ENCODE measurements around the gene CDH11. TPM values are rescaled to one million over a fixed set of nuclear protein-coding genes. Genes with fewer than 3 reads are reported as not detected.

CDH11 gene
- total RNA-seq, 1 donor from 2014 or later = 80.9 TPM

DNA sequence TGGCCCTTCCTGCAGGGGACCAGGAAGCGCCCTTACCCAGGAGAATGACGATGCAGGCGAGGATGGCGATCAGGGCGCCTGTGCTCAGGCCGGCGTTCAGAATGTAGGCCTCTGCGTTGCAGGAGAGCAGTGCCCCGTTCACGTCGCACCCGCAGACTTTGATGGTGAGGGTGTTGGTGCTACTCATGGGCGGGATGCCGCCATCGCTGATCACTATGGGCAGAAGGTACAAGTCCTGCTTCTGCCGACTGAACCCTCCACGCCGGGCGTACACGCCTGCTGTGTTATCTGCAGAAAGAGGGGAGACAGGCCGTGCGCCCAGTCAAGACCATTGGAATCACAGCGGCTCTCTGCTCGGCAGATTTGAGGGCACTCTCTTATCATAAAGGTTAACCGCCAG, 171.1 kb downstream of the CDH11 start:
- H3K27ac ChIP-seq (ENCODE audit: low read depth, low read length) = no peak overlapping the region
- H3K4me1 ChIP-seq (ENCODE audit: control insufficient read depth in 3 of 3, insufficient read depth in 3 of 3, low read length in 3 of 3) = no peaks in the 10 kb centered on the region
- no peaks in the 10 kb centered on the region for H3K36me3 ChIP-seq (ENCODE audit: control insufficient read depth in 3 of 3, insufficient read depth in 3 of 3, low read length in 3 of 3)

GRCh38 chr16:64950262-64950661, 171.6 kb downstream of the CDH11 start:
- H3K27me3 ChIP-seq (ENCODE audit: control insufficient read depth in 3 of 3, insufficient read depth in 3 of 3, low read length in 3 of 3) = no peaks in the 10 kb centered on the region
- H3K27ac ChIP-seq (ENCODE audit: low read depth, low read length) = no peak overlapping the region
- H3K36me3 ChIP-seq (ENCODE audit: control insufficient read depth in 3 of 3, insufficient read depth in 3 of 3, low read length in 3 of 3) = no peaks in the 10 kb centered on the region
- no peak overlapping the region for H3K4me3 ChIP-seq (ENCODE audit: low read length in 3 of 3)
- H3K9ac ChIP-seq (ENCODE audit: low read depth in 1 of 3, low read length in 3 of 3) = no peak overlapping the region
- no peaks in the 10 kb centered on the region for H3K9me3 ChIP-seq (ENCODE audit: control insufficient read depth in 3 of 3, low read length in 3 of 3)
- no peaks in the 10 kb centered on the region for H3K4me1 ChIP-seq (ENCODE audit: control insufficient read depth in 3 of 3, insufficient read depth in 3 of 3, low read length in 3 of 3)

More for the DNA sequence above, 171.1 kb downstream of the CDH11 start:
- Histone ChIP-seq H3K9ac (ENCODE audit: low read depth in 1 of 3, low read length in 3 of 3) (no peak overlapping the region), H3K27me3 (ENCODE audit: control insufficient read depth in 3 of 3, insufficient read depth in 3 of 3, low read length in 3 of 3) (no peaks in the 10 kb centered on the region), H3K9me3 (ENCODE audit: control insufficient read depth in 3 of 3, low read length in 3 of 3) (no peaks in the 10 kb centered on the region), H3K4me3 (ENCODE audit: low read length in 3 of 3) (no peak overlapping the region)

DNA sequence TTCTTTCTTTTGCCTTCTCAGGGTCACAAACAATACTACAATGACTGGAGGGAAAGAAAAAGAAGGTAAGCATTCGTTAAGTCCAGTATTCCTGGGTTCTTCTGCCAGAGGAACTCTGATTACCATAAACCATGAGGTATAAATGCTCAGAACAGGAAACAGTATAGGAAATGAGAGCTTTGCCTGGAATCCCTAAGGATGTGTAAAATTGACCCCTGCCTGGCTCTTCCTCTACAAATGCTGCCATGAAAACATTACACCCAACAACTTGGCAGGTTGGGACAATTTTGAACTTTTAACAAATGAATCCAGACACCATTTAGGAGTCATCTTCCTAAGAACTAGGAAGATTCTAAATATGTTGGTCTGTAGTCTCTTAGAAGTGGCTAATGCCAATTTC, 173.8 kb downstream of the CDH11 start:
- Histone ChIP-seq H3K36me3 (ENCODE audit: control insufficient read depth in 3 of 3, insufficient read depth in 3 of 3, low read length in 3 of 3) (no peaks in the 10 kb centered on the region), H3K9ac (ENCODE audit: low read depth in 1 of 3, low read length in 3 of 3) (no peak overlapping the region), H3K4me3 (ENCODE audit: low read length in 3 of 3) (no peak overlapping the region), H3K27me3 (ENCODE audit: control insufficient read depth in 3 of 3, insufficient read depth in 3 of 3, low read length in 3 of 3) (no peaks in the 10 kb centered on the region), H3K27ac (ENCODE audit: low read depth, low read length) (no peak overlapping the region), H3K9me3 (ENCODE audit: control insufficient read depth in 3 of 3, low read length in 3 of 3) (no peaks in the 10 kb centered on the region), H3K4me1 (ENCODE audit: control insufficient read depth in 3 of 3, insufficient read depth in 3 of 3, low read length in 3 of 3) (no peaks in the 10 kb centered on the region)

GRCh38 chr16:64947651-64948050, 174.2 kb downstream of the CDH11 start:
- Histone ChIP-seq H3K4me1 (ENCODE audit: control insufficient read depth in 3 of 3, insufficient read depth in 3 of 3, low read length in 3 of 3) (no peaks in the 10 kb centered on the region), H3K27ac (ENCODE audit: low read depth, low read length) (no peak overlapping the region), H3K36me3 (ENCODE audit: control insufficient read depth in 3 of 3, insufficient read depth in 3 of 3, low read length in 3 of 3) (no peaks in the 10 kb centered on the region), H3K27me3 (ENCODE audit: control insufficient read depth in 3 of 3, insufficient read depth in 3 of 3, low read length in 3 of 3) (no peaks in the 10 kb centered on the region), H3K9ac (ENCODE audit: low read depth in 1 of 3, low read length in 3 of 3) (no peak overlapping the region), H3K9me3 (ENCODE audit: control insufficient read depth in 3 of 3, low read length in 3 of 3) (no peaks in the 10 kb centered on the region), H3K4me3 (ENCODE audit: low read length in 3 of 3) (no peak overlapping the region)

DNA sequence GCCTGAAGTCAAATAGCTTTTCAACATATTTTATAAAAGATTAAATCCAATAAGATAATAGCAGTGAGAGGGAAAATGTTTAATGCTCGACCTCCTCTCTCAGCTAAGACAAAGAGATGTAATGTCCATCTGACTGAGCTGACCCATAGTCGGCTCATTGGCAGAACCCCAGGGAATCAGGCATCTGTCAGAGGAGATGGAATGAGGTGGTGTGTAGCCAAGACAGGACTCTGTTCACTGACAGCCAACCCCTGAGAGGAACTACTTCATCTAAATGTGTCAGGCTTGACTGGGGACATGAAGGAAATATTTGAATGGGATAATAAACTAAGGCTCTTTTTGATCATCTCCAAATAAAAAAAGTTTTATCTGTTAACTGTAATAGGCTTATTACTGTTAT, 188.0 kb downstream of the CDH11 start:
- no peak overlapping the region for H3K9ac ChIP-seq (ENCODE audit: low read depth in 1 of 3, low read length in 3 of 3)
- no peak overlapping the region for H3K27ac ChIP-seq (ENCODE audit: low read depth, low read length)
- H3K36me3 ChIP-seq (ENCODE audit: control insufficient read depth in 3 of 3, insufficient read depth in 3 of 3, low read length in 3 of 3) = no peaks in the 10 kb centered on the region
- no peaks in the 10 kb centered on the region for H3K9me3 ChIP-seq (ENCODE audit: control insufficient read depth in 3 of 3, low read length in 3 of 3)
- no peak overlapping the region for H3K4me3 ChIP-seq (ENCODE audit: low read length in 3 of 3)
- no peaks in the 10 kb centered on the region for H3K4me1 ChIP-seq (ENCODE audit: control insufficient read depth in 3 of 3, insufficient read depth in 3 of 3, low read length in 3 of 3)
- no peaks in the 10 kb centered on the region for H3K27me3 ChIP-seq (ENCODE audit: control insufficient read depth in 3 of 3, insufficient read depth in 3 of 3, low read length in 3 of 3)

DNA sequence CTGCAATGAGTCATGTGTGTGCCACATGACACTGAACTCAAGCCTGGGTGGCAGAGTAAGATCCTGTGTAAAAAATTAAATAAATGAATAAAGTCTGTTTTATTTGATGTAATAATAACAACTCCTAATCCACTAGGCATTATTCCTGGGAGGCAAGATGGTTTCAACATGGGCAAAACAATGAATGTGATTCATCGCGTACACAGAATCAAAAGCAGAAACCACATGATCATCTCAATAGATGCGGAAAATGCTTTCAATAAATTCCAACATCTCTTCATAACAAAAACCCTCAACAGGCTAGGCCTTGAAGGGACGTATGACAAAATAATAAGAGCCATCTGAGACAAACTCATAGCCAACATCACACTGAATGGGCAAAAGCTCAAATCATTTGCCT, 195.4 kb downstream of the CDH11 start:
- H3K4me1 ChIP-seq (ENCODE audit: control insufficient read depth in 3 of 3, insufficient read depth in 3 of 3, low read length in 3 of 3) = no peaks in the 10 kb centered on the region
- no peak overlapping the region for H3K9ac ChIP-seq (ENCODE audit: low read depth in 1 of 3, low read length in 3 of 3)
- no peak overlapping the region for H3K27ac ChIP-seq (ENCODE audit: low read depth, low read length)
- H3K36me3 ChIP-seq (ENCODE audit: control insufficient read depth in 3 of 3, insufficient read depth in 3 of 3, low read length in 3 of 3) = no peaks in the 10 kb centered on the region
- no peaks in the 10 kb centered on the region for H3K27me3 ChIP-seq (ENCODE audit: control insufficient read depth in 3 of 3, insufficient read depth in 3 of 3, low read length in 3 of 3)
- no peaks in the 10 kb centered on the region for H3K9me3 ChIP-seq (ENCODE audit: control insufficient read depth in 3 of 3, low read length in 3 of 3)
- no peak overlapping the region for H3K4me3 ChIP-seq (ENCODE audit: low read length in 3 of 3)

DNA sequence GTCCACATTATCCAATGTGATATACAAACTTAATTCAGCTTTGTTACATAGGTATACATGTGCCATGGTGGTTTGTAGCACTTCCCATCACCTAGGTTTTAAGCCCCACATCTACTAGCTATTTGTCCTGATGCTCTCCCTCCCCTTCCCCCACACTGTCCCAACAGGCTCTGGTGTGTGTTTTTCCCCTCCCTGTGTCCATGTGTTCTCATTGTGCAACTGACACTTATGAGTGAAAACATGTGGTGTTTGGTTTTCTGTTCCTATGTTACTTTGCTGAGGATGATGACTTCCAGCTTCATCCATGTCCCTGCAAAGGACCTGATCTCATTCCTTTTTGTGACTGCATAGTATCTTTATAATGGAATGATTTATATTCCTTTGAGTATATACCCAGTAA, 196.7 kb downstream of the CDH11 start:
- Histone ChIP-seq H3K27ac (ENCODE audit: low read depth, low read length) (no peak overlapping the region), H3K4me3 (ENCODE audit: low read length in 3 of 3) (no peak overlapping the region), H3K9ac (ENCODE audit: low read depth in 1 of 3, low read length in 3 of 3) (no peak overlapping the region), H3K36me3 (ENCODE audit: control insufficient read depth in 3 of 3, insufficient read depth in 3 of 3, low read length in 3 of 3) (no peaks in the 10 kb centered on the region), H3K27me3 (ENCODE audit: control insufficient read depth in 3 of 3, insufficient read depth in 3 of 3, low read length in 3 of 3) (no peaks in the 10 kb centered on the region), H3K4me1 (ENCODE audit: control insufficient read depth in 3 of 3, insufficient read depth in 3 of 3, low read length in 3 of 3) (no peaks in the 10 kb centered on the region), H3K9me3 (ENCODE audit: control insufficient read depth in 3 of 3, low read length in 3 of 3) (no peaks in the 10 kb centered on the region)

- Histone ChIP-seq H3K27me3 (ENCODE audit: control insufficient read depth in 3 of 3, insufficient read depth in 3 of 3, low read length in 3 of 3) (no peaks in the 10 kb centered on the region), H3K4me1 (ENCODE audit: control insufficient read depth in 3 of 3, insufficient read depth in 3 of 3, low read length in 3 of 3) (no peaks in the 10 kb centered on the region), H3K9me3 (ENCODE audit: control insufficient read depth in 3 of 3, low read length in 3 of 3) (no peaks in the 10 kb centered on the region), H3K36me3 (ENCODE audit: control insufficient read depth in 3 of 3, insufficient read depth in 3 of 3, low read length in 3 of 3) (no peaks in the 10 kb centered on the region), H3K9ac (ENCODE audit: low read depth in 1 of 3, low read length in 3 of 3) (no peak overlapping the region), H3K27ac (ENCODE audit: low read depth, low read length) (no peak overlapping the region), H3K4me3 (ENCODE audit: low read length in 3 of 3) (no peak overlapping the region)
Measured at GRCh38 chr16:64924086-64924485, 197.8 kb downstream of the CDH11 start.

GRCh38 chr16:64919929-64920607, 201.8 kb downstream of the CDH11 start:
- Histone ChIP-seq H3K9ac (ENCODE audit: low read depth in 1 of 3, low read length in 3 of 3) (no peak overlapping the region), H3K36me3 (ENCODE audit: control insufficient read depth in 3 of 3, insufficient read depth in 3 of 3, low read length in 3 of 3) (no peaks in the 10 kb centered on the region), H3K4me1 (ENCODE audit: control insufficient read depth in 3 of 3, insufficient read depth in 3 of 3, low read length in 3 of 3) (no peaks in the 10 kb centered on the region), H3K27me3 (ENCODE audit: control insufficient read depth in 3 of 3, insufficient read depth in 3 of 3, low read length in 3 of 3) (no peaks in the 10 kb centered on the region), H3K27ac (ENCODE audit: low read depth, low read length) (no peak overlapping the region), H3K4me3 (ENCODE audit: low read length in 3 of 3) (no peak overlapping the region), H3K9me3 (ENCODE audit: control insufficient read depth in 3 of 3, low read length in 3 of 3) (no peaks in the 10 kb centered on the region)

DNA sequence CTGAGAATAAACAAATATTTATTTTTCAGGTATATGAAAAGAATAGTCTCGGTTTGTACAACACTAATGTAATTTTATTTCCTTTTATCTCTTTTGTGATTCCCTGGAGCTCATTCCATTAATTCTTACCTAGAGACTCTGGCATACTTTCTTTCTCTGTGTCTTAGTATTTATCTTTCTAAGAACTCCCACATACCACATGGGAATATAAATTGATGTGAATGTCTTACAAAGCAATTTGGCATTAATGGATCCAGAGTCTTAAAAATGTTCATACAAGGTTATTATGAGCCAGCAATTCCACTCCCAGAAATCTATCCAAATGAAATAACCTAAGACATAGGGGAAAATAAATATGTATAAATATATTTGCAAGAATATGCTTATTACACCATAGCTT, 202.7 kb downstream of the CDH11 start:
- Histone ChIP-seq H3K27me3 (ENCODE audit: control insufficient read depth in 3 of 3, insufficient read depth in 3 of 3, low read length in 3 of 3) (no peaks in the 10 kb centered on the region), H3K27ac (ENCODE audit: low read depth, low read length) (no peak overlapping the region), H3K4me1 (ENCODE audit: control insufficient read depth in 3 of 3, insufficient read depth in 3 of 3, low read length in 3 of 3) (no peaks in the 10 kb centered on the region), H3K4me3 (ENCODE audit: low read length in 3 of 3) (no peak overlapping the region), H3K9ac (ENCODE audit: low read depth in 1 of 3, low read length in 3 of 3) (no peak overlapping the region), H3K9me3 (ENCODE audit: control insufficient read depth in 3 of 3, low read length in 3 of 3) (no peaks in the 10 kb centered on the region), H3K36me3 (ENCODE audit: control insufficient read depth in 3 of 3, insufficient read depth in 3 of 3, low read length in 3 of 3) (no peaks in the 10 kb centered on the region)
